ENCODE results near the gene LIX1L. TPM values are rescaled to one million over a fixed set of nuclear protein-coding genes. Genes with fewer than 3 reads are reported as not detected.

The LIX1L gene
- total and polyA plus RNA-seq, 2 of the 13 experiments (the other 11 are each of a cell fraction or from before 2014, with no cell fraction given) = 8.1 to 24.9 TPM

- TF ChIP-seq, protein P1, sequence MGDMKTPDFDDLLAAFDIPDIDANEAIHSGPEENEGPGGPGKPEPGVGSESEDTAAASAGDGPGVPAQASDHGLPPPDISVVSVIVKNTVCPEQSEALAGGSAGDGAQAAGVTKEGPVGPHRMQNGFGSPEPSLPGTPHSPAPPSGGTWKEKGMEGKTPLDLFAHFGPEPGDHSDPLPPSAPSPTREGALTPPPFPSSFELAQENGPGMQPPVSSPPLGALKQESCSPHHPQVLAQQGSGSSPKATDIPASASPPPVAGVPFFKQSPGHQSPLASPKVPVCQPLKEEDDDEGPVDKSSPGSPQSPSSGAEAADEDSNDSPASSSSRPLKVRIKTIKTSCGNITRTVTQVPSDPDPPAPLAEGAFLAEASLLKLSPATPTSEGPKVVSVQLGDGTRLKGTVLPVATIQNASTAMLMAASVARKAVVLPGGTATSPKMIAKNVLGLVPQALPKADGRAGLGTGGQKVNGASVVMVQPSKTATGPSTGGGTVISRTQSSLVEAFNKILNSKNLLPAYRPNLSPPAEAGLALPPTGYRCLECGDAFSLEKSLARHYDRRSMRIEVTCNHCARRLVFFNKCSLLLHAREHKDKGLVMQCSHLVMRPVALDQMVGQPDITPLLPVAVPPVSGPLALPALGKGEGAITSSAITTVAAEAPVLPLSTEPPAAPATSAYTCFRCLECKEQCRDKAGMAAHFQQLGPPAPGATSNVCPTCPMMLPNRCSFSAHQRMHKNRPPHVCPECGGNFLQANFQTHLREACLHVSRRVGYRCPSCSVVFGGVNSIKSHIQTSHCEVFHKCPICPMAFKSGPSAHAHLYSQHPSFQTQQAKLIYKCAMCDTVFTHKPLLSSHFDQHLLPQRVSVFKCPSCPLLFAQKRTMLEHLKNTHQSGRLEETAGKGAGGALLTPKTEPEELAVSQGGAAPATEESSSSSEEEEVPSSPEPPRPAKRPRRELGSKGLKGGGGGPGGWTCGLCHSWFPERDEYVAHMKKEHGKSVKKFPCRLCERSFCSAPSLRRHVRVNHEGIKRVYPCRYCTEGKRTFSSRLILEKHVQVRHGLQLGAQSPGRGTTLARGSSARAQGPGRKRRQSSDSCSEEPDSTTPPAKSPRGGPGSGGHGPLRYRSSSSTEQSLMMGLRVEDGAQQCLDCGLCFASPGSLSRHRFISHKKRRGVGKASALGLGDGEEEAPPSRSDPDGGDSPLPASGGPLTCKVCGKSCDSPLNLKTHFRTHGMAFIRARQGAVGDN (CRISPR knock-in tag; IDR thresholded peaks at IDR 0.05) = peak; percentile 56
- TF ChIP-seq ZFP82 (CRISPR knock-in tag; IDR thresholded peaks at IDR 0.05; ENCODE audit: borderline replicate concordance) (no peak), SYNCRIP (IDR thresholded peaks at IDR 0.05; ENCODE audit: insufficient read depth, low read depth, low read length) (no peak), USF2 (IDR thresholded peaks at IDR 0.05; ENCODE audit: low read depth, low read length) (no peak), USF2 (CRISPR knock-in tag; IDR thresholded peaks at IDR 0.05; ENCODE audit: borderline replicate concordance) (no peak), TIGD3 (CRISPR knock-in tag; IDR thresholded peaks at IDR 0.05; ENCODE audit: borderline replicate concordance) (no peak), BCL3 (CRISPR knock-in tag; IDR thresholded peaks at IDR 0.05) (0 out of 2 replicates have a peak, but pooled peaks have one; percentile 52), ZNF547 (CRISPR knock-in tag; IDR thresholded peaks at IDR 0.05) (0 out of 2 replicates have a peak, but pooled peaks have one; percentile 38), ZNF274 (CRISPR knock-in tag; IDR thresholded peaks at IDR 0.05) (0 out of 2 replicates have a peak, but pooled peaks have one; percentile 36), ZNF263 (CRISPR knock-in tag; IDR thresholded peaks at IDR 0.05) (no peak), EZH2 (conservative IDR thresholded peaks at IDR 0.05; ENCODE audit: low read depth, low read length) (no peak), NCOA2 (CRISPR knock-in tag; IDR thresholded peaks at IDR 0.05) (no peak), ZNF841 (CRISPR knock-in tag; IDR thresholded peaks at IDR 0.05; ENCODE audit: borderline replicate concordance) (no peak), MAFK (conservative IDR thresholded peaks at IDR 0.05 in 1 of 2, IDR thresholded peaks at IDR 0.05 in 1 of 2; ENCODE audit: low read length in 2 of 2) (peak; percentile 99 to 100), POGZ (CRISPR knock-in tag; IDR thresholded peaks at IDR 0.05) (no peak), MAFF (IDR thresholded peaks at IDR 0.05; ENCODE audit: low read depth, low read length) (peak; percentile 99), SNRNP70 (IDR thresholded peaks at IDR 0.05; ENCODE audit: low read depth, low read length) (no peak), CBX2 (IDR thresholded peaks at IDR 0.05; ENCODE audit: low read depth, low read length) (no peak), CBX2 (CRISPR knock-in tag; IDR thresholded peaks at IDR 0.05; ENCODE audit: low read depth) (no peak)
- TF ChIP-seq, protein P2, sequence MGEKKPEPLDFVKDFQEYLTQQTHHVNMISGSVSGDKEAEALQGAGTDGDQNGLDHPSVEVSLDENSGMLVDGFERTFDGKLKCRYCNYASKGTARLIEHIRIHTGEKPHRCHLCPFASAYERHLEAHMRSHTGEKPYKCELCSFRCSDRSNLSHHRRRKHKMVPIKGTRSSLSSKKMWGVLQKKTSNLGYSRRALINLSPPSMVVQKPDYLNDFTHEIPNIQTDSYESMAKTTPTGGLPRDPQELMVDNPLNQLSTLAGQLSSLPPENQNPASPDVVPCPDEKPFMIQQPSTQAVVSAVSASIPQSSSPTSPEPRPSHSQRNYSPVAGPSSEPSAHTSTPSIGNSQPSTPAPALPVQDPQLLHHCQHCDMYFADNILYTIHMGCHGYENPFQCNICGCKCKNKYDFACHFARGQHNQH (CRISPR knock-in tag; IDR thresholded peaks at IDR 0.05) = no peak
Observed at GRCh38 chr1:145898756-145899155, 59.1 kb downstream of the LIX1L start (continued).

All from HepG2 (cell line).